ENCODE measurements around the gene OR2A42.
"Not testable (repeated sequence)": the region's sequence is repeated elsewhere in the genome, so short reads cannot be mapped to it uniquely, and the experiment has no call there.

The OR2A42 gene, protein sequence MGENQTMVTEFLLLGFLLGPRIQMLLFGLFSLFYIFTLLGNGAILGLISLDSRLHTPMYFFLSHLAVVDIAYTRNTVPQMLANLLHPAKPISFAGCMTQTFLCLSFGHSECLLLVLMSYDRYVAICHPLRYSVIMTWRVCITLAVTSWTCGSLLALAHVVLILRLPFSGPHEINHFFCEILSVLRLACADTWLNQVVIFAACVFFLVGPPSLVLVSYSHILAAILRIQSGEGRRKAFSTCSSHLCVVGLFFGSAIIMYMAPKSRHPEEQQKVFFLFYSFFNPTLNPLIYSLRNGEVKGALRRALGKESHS

DNA sequence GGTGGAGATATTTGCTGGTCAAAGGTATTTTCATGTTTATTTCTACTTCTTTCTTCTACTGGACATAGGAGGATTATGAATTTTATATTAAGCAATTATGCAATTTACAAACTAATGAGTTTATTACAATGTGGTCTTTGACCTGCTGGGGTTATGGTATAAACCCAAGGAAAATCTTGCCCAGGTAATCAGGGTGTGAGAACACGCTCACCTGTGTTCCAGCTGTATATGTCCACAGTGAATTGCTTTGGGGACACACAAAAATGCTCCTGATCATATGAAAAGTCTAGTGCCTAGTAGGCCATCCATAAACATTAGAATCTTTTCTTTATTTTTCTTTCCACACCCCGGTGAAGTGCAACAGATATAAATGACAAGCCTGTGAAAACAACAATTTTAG is at the start of gene OR2A42:
TSS of gene OR2A42 (minus strand) at position 241 of the 400 bp plus-strand sequence. CDS start 6,762 bp downstream, outside the sequence.
- in situ Hi-C loops (cut with HindIII; ENCODE audit: low sequenced_read_pairs): not testable (repeated sequence)

GRCh38 chr7:144287171-144287784 is 47.9 kb upstream of the OR2A42 start:
- in situ Hi-C loops (cut with HindIII; ENCODE audit: low sequenced_read_pairs): not testable (repeated sequence)

DNA sequence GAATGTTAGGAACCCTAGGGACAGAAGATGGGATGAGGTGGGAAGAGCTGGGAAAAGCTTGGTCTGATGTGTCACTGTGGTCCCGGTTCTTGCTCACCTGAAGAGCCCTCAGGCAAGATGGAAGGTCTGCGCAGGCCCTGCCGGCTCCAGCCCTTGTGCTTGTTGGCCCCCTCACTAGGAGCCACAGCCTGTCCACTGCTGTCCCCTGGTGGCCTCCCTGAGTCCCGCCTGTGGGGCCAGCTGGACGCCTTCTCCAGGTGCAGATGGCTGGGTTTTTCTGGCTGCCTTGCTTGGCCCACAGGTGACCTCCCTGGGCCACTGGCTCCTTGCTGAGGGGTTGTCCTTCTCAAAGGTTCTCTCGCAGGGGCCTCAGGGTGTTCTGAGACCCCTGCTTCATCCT is 44.3 kb upstream of the OR2A42 start:
- in situ Hi-C loops (cut with HindIII; ENCODE audit: low sequenced_read_pairs): not testable (repeated sequence)

- in situ Hi-C loops (cut with HindIII; ENCODE audit: low sequenced_read_pairs): not testable (repeated sequence)
These were observed 43.1 kb upstream of the OR2A42 start for GRCh38 chr7:144282490-144282889.

GRCh38 chr7:144281981-144282380 is 42.6 kb upstream of the OR2A42 start:
- in situ Hi-C loops (cut with HindIII; ENCODE audit: low sequenced_read_pairs): not testable (repeated sequence)

GRCh38 chr7:144280010-144280409 is 40.6 kb upstream of the OR2A42 start:
- in situ Hi-C loops (cut with HindIII; ENCODE audit: low sequenced_read_pairs): not testable (repeated sequence)

GRCh38 chr7:144275281-144275680 is 35.9 kb upstream of the OR2A42 start:
- in situ Hi-C loops (cut with HindIII; ENCODE audit: low sequenced_read_pairs): not testable (repeated sequence)

- in situ Hi-C loops (cut with HindIII; ENCODE audit: low sequenced_read_pairs): not testable (repeated sequence)
These were observed 29.8 kb upstream of the OR2A42 start, which contains the start of gene CTAGE8 for GRCh38 chr7:144269188-144269587. Gene CTAGE8, minus strand, starts transcription at chr7:144269288. Its CDS starts 38 bp downstream, at chr7:144269250.

GRCh38 chr7:144264692-144265091 is 25.3 kb upstream of the OR2A42 start, which contains the start of gene OR2A7:
Gene OR2A7, minus strand, starts transcription at chr7:144264792. Its CDS starts 5,164 bp downstream, at chr7:144259628.
- in situ Hi-C loops (cut with HindIII; ENCODE audit: low sequenced_read_pairs): not testable (repeated sequence)

DNA sequence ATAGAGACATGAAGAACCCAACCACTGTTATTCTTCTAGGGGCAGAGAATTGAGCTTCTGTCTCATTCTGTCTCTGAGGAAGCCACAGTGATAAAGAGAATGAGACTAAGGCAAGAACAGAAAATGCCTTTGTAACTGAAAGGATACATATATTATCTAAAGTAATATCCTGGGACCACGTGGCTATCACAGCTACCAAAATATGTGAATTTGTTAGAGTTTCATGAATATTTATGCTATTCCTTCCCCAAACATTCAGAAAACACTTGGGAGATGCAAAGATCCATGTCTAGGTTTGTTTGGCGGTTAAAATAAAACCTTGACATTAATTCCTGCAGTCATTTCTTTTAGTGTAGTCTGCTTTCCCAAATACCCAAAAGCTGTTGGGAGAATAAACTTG is 22.7 kb upstream of the OR2A42 start:
- in situ Hi-C loops (cut with HindIII; ENCODE audit: low sequenced_read_pairs): not testable (repeated sequence)

DNA sequence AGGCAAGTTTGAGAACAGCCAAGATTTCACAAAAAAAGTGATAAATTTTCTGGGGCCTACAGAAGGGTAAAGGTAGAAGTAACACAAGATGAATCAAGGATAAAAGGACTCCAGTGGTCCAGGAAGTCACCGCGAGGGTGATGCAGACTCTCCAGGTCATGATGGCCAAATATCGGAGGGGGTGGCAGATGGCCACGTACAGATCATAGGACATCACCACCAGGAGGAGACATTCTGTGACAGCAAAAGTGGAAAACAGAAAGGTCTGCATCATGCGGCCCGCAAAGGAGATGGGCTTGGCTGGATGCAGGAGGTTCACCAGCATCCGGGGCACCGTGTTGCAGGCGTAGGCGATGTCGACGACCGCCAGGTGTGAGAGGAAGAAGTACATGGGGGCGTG is 19.7 kb upstream of the OR2A42 start:
- in situ Hi-C loops (cut with HindIII; ENCODE audit: low sequenced_read_pairs): not testable (repeated sequence)

GRCh38 chr7:144256112-144256511 is 16.7 kb upstream of the OR2A42 start:
- in situ Hi-C loops (cut with HindIII; ENCODE audit: low sequenced_read_pairs): no loop called here

- in situ Hi-C loops (cut with HindIII; ENCODE audit: low sequenced_read_pairs): no loop called here
These were observed 16.1 kb upstream of the OR2A42 start for GRCh38 chr7:144255471-144255897.

GRCh38 chr7:144252307-144252706 is 12.9 kb upstream of the OR2A42 start:
- in situ Hi-C loops (cut with HindIII; ENCODE audit: low sequenced_read_pairs): not testable (repeated sequence)

- in situ Hi-C loops (cut with HindIII; ENCODE audit: low sequenced_read_pairs): not testable (repeated sequence)
These were observed 8.4 kb upstream of the OR2A42 start for GRCh38 chr7:144247674-144248330.

- in situ Hi-C loops (cut with HindIII; ENCODE audit: low sequenced_read_pairs): not testable (repeated sequence)
These were observed 7.6 kb upstream of the OR2A42 start for GRCh38 chr7:144246967-144247366.

DNA sequence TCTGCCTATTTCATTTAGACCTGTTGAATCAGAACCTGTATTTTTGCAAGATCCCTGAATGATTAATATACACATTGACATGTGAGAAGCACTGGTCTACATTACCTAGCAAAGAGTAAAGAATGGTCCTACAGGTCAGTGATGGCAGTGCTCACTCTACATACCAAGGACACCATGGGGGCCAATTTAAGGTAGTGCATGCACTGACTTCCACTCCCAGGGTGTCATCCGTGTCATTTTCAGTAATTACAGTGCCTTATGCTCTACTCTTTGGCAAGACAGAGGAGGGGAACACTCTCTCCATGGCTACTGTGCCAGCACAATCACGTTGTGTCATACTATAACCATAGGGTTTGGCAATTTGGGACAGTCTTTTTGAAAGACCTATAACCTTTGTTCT is 6.0 kb upstream of the OR2A42 start:
- in situ Hi-C loops (cut with HindIII; ENCODE audit: low sequenced_read_pairs): not testable (repeated sequence)

DNA sequence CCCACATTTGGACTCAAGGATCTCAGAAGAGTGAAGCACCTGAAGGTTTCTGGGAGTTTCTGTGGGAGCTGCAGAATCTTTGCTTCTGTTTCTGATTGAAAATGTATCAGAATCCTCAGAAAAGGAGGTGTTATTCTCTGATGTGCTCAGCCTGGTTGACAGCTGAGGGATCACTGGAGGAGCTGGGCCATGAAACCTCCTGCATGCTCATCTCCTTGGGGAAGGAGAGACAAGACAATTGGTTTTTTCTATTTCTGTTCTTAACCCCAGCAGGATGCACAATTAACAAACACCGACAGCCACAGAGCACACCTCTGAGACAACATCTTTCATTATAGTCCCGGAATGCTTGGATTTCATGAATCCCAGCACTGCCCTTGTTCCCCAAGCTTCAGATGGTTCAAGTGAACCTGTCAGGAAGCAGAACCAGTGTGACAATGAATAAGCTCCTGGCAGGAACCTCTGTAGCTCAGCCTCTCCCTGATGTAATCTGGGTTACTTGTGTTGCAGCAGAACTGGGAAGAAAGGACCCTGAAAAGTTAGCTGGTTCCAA is 799 bp downstream of the OR2A42 start:
- in situ Hi-C loops (cut with HindIII; ENCODE audit: low sequenced_read_pairs): not testable (repeated sequence)

DNA sequence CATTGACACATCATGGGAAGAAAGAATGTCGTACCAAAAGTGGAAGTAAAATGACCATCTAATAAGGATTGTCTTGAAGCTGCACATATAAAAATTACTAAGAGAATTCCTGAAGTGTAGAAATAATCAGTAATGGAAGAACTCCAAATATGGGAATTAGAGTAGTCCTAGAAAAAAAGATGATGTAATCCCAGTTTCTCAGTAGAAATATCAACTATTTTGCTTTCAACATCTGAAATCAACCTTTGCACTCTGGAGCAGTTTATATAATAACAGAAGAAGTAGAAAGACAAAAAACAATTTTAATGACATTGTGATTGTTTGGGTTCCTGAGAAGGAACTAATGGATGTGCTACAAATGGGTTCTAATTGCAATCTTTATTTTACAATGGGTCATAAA is 6.4 kb downstream of the OR2A42 start:
- in situ Hi-C loops (cut with HindIII; ENCODE audit: low sequenced_read_pairs): not testable (repeated sequence)

DNA sequence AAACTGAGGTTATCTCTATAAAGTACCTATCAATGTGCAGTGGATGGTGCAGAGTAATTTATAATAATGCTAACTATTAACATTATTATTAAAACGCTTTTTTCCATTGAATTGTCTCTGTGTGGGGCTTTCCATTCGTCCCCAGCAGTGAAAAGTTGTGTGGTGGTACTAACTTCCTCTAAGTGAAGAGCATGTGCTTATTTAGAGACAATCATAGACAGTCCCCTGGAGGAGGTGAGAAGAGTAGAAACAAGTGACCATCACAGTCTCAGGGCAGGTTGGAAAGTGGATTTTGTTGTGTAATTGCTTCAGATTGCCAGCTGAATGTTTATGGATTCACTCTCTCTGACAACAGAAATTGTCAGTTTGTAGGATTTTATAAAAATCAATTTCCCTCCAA is 8.4 kb downstream of the OR2A42 start:
- in situ Hi-C loops (cut with HindIII; ENCODE audit: low sequenced_read_pairs): not testable (repeated sequence)

DNA sequence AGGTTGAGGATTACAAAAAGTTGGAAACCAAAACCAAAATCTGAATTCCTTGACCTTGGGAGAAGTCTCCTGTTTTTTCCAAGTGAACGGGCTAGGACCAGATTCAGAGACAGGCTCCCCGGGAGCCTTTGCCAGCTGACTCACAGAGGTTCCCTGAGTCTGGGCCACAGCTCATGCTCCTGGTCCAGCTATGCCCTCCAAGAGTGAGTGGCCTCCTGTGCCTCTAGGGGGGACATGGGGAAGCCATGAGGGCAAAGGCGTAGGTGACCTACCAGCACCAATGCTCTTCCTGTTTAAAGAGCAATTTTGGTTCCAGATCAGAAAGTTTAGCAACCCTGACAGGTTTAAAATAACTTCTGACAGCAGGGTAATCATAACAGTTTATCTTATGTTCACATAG is 10.6 kb downstream of the OR2A42 start:
- in situ Hi-C loops (cut with HindIII; ENCODE audit: low sequenced_read_pairs): not testable (repeated sequence)
